DOHH2 (cell line): Measurements from ENCODE around the gene EPN2.

Source experiments
- CTCF ChIP-seq: fragments of 200-600 bp; sonication (generic); IDR thresholded peaks from one replicate; pipeline ENCODE4 v1.5.1; 2014; ENCODE audit warnings: antibody characterized with exemption, mild to moderate bottlenecking, low read depth, low read length; ENCODE audit not compliant: poor library complexity, severe bottlenecking
- EZH2phosphoT487 ChIP-seq: fragments of 200-600 bp; sonication (generic); IDR thresholded peaks from 2 replicates; pipeline ENCODE4 v1.6.1; 2017; ENCODE audit warnings: borderline replicate concordance, mild to moderate bottlenecking, antibody characterized with exemption, low read length, moderate library complexity, mixed read lengths

- TF ChIP-seq CTCF, result no peak
- no peak for TF ChIP-seq EZH2phosphoT487
These were observed 32.5 kb downstream of the EPN2 start for GRCh38 chr17:19269641-19270040.
